Aorta (tissue), 5 donors: Measurements from ENCODE around the gene EDEM2. TPM values are rescaled to one million over a fixed set of nuclear protein-coding genes. Genes with fewer than 3 reads are reported as not detected.
"Not testable (repeated sequence)": the region's sequence is repeated elsewhere in the genome, so short reads cannot be mapped to it uniquely, and the experiment has no call there.

Experiments used
- ATAC-seq: fragments of 200-7000 bp; cut with Tn5 transposase; one replicate; pipeline ENCODE4 v1.9.1; 2022; ENCODE audit warnings: moderate library complexity; ENCODE audit not compliant: low FRiP score
- DNase-seq, 2 donors: peaks; one replicate each; pipeline ENCODE4 v3.0.0-alpha.2; 2020
- H3K27ac ChIP-seq, 2 donors: one replicate each; pipeline ENCODE4 v1.5.1; 2013; ENCODE audit warnings: low read length in 2 of 2, mild to moderate bottlenecking in 2 of 2, moderate library complexity in 2 of 2, control low read depth in 1 of 2, inconsistent platforms in 1 of 2, low read depth in 1 of 2
- H3K27me3 ChIP-seq, 2 donors: one replicate each; pipeline ENCODE4 v1.6.1; 2013; ENCODE audit warnings: control low read depth in 1 of 2, low read length in 1 of 2, mild to moderate bottlenecking in 1 of 2, moderate library complexity in 1 of 2; ENCODE audit not compliant: insufficient read depth in 2 of 2, control insufficient read depth in 1 of 2
- H3K36me3 ChIP-seq, 2 donors: one replicate each; pipeline ENCODE4 v1.6.1; 2013; ENCODE audit warnings: control low read depth in 1 of 2, low read length in 1 of 2, mild to moderate bottlenecking in 1 of 2; ENCODE audit not compliant: insufficient read depth in 2 of 2, control insufficient read depth in 1 of 2
- H3K4me1 ChIP-seq, 2 donors: one replicate each; pipeline ENCODE4 v1.6.1; 2013; ENCODE audit warnings: low read length in 2 of 2, control low read depth in 1 of 2, mild to moderate bottlenecking in 1 of 2, moderate library complexity in 1 of 2; ENCODE audit not compliant: insufficient read depth in 2 of 2, control insufficient read depth in 1 of 2
- H3K4me3 ChIP-seq, 2 donors: one replicate each; pipeline ENCODE4 v1.5.1; 2013; ENCODE audit warnings: low read length in 2 of 2, control low read depth in 1 of 2, mild to moderate bottlenecking in 1 of 2
- H3K9me3 ChIP-seq: one replicate; pipeline ENCODE4 v1.6.1; 2013; ENCODE audit warnings: mild to moderate bottlenecking, low read length; ENCODE audit not compliant: control insufficient read depth
- WGBS, 2 donors: extraction: QIAGEN DNeasy Blood & Tissue Kit; methylation state at CpG; one replicate each; pipeline ENCODE4 v1.1.7; 2013; 5-methylcytosine and 5-hydroxymethylcytosine counted together
- intact Hi-C, 2 donors: fragments of 100-400 bp; cut with DNase I; formaldehyde crosslinking; loops; one replicate each; pipeline versions ENCODE4 v1.14.2 to v1.15.0; 2022
- polyA plus RNA-seq, 2 donors: library from polyadenylated mRNA; stranded (reverse); fragments of 200-250 nt; gene quantifications; one replicate each; pipeline ENCODE4 v1.2.3, GENCODE V29; 2013
- total RNA-seq, 2 donors: library from RNA; stranded (reverse); fragmentation: NEBNext Ultra II Directional; extraction: Animal tissue kit (Norgen Biotek cat#: 25700); gene quantifications; one replicate each; pipeline ENCODE4 v1.2.1, GENCODE V29; 2021
- donor health status: healthy with polysubstance abuse.
- donor health status: Bipolar disorder and iron deficiency.
- donor health status: DM: no; HTN: no; CAD: no.
- donor health status: DM: no; HTN: no; CAD: no.
- donor health status: DM: yes; HTN: yes; CAD: no.

EDEM2 gene
- total and polyA plus RNA-seq, 4 donors = 11.0 to 32.1 (median 22.5) TPM

DNA sequence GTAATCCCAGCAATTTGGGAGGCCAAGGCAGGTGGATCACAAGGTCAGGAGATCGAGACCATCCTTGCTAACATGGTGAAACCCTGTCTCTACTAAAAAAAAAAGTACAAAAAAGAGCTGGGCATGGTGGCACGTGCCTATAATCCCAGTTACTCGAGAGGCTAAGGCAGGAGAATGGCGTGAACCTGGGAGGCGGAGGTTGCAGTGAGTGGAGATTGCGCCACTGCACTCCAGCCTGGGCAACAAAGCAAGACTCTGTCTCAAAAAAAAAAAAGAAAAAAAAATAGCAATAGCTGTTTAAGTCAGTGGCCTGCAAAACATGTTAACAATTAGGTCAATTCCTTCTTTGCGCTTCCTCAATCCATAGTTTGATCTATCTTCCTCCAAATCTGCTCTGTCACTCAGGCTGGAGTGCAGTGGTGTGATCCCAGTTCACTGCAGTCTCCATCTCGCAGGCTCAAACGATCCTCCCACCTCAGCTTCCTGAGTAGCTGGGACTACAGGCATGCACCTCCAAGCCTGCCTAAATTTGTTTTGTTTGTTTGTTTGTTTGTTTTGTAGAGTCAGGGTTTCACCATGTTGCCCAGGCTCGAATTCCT, 39.7 kb upstream of the EDEM2 start:
- intact Hi-C loops, H3K27ac ChIP-seq, H3K36me3 ChIP-seq, H3K4me3 ChIP-seq, H3K27me3 ChIP-seq, DNase-seq, H3K9me3 ChIP-seq, H3K4me1 ChIP-seq, ATAC-seq: not testable (repeated sequence)
- WGBS, 2 donors = 89 to 92% methylated on average over 10 of the region's 10 CpGs

DNA sequence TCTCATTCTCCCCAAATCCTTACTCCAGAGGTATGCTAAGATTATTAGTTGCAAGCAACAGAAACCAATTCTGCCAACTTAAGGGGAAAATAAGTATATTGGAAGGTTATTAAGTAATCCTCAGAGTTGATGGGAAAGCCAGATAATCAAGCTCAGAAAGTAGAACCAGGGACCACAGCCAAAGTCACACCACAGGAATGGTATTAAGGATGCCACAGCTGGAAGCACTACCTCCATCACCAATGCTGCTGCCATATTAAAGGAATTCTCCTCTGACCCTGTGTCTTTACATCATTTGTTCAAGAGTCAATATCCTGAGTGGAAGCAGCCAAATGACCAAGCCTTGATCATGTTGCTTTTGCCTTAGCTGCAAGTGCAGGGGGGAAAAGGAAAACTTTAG, 34.6 kb upstream of the EDEM2 start:
- peaks cover 0 to 3% of the 10 kb centered on the region in 2 donors for H3K36me3 ChIP-seq
- no peak for DNase-seq
- H3K27ac ChIP-seq = no peak overlapping the region
- H3K9me3 ChIP-seq = no peaks in the 10 kb centered on the region
- ATAC-seq = no peak
- intact Hi-C loops = no loop called here
- no peak overlapping the region for H3K4me3 ChIP-seq
- H3K4me1 ChIP-seq = no peaks in the 10 kb centered on the region
- H3K27me3 ChIP-seq = no peaks in the 10 kb centered on the region

DNA sequence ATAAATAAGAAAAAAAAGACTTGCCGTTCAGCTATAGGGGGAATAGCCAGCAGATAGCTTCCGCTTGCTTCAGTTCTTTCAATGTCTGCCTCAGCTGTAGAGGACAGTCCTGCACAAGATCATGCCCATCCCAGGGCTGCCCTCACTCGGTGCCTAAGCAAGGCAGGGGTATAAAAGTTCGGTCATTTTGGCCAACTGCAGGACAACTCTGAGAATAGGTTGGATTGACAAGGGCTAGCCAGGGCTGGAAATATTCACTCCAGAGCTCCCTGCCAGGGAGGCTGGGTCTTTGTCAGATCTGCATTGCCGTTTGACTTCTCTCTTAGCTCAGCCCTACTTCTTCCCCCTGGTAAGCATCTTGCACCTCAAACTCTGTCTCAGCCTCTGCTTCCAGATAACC, 33.1 kb upstream of the EDEM2 start:
- intact Hi-C loops = no loop called here
- H3K4me3 ChIP-seq = no peak overlapping the region

DNA sequence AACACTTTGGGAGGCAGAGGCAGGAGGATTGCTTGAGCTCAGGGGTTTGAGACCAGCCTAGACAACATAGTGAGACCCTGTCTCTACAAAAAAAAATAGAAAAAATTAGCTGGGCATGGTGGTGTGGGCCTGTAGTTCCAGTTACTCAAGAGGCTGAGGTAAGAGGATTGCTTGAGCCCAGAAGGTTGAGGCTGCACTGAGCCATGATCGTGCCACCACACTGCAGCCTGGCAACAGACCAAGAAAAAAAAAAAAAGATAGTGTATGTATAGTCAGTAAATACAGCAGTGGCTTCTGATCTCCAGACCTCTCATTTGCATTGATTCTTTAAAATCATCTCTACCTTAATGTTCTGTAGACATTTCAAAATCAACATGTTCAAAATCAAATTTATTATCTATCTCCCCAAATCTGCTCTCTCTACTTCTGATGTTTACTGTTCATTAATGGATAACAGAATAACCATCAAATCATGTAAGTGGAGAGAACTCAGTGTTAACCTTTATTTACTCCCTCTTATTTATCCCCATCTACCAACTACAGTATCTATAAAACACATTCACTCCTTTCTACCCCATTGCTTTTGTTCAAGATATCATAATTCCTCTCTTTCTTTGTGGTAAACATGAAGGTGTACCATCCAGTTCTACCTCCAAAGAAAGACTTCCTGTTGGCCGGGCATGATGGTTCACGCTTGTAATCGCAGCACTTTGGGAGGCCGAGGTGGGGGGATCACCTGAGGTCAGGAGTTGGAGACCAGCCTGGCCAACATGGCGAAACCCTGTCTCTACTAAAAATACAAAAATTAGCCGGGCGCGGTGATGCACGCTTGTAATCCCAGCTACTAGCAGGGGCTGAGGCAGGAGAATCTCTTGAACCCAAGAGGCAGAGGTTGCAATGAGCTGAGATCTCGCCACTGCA, 32.4 kb upstream of the EDEM2 start:
- Histone ChIP-seq H3K27ac (no peak overlapping the region), H3K27me3 (no peaks in the 10 kb centered on the region), H3K4me1 (no peaks in the 10 kb centered on the region), H3K4me3 (no peak overlapping the region), H3K9me3 (no peaks in the 10 kb centered on the region), H3K36me3 (peaks cover 0 to 3% of the 10 kb centered on the region in 2 donors)
- ATAC-seq = no peak
- DNase-seq = no peak
- WGBS, 2 donors = 93 to 95% methylated on average over 11 of the region's 11 CpGs
- intact Hi-C loops = no loop called here

More for the DNA sequence above, 33.1 kb upstream of the EDEM2 start:
- 87 to 90% methylated on average over 5 of the region's 5 CpGs for WGBS, 2 donors
- DNase-seq = no peak
- Histone ChIP-seq H3K27ac (no peak overlapping the region), H3K27me3 (no peaks in the 10 kb centered on the region), H3K9me3 (no peaks in the 10 kb centered on the region), H3K4me1 (no peaks in the 10 kb centered on the region), H3K36me3 (peaks cover 0 to 3% of the 10 kb centered on the region in 2 donors)
- ATAC-seq = no peak

DNA sequence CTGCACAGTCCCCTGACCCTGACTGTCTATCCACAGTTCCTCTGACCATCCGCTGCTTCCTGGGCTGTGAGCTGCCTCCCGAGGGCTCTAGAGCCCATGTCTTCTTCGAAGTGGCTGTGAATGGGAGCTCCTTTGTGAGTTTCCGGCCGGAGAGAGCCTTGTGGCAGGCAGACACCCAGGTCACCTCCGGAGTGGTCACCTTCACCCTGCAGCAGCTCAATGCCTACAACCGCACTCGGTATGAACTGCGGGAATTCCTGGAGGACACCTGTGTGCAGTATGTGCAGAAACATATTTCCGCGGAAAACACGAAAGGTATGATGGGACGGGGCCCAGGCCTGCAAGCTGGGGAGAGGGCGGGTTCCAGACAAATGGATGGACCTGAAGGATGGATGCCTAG, 29.0 kb upstream of the EDEM2 start:
- intact Hi-C loops = no loop called here
- Histone ChIP-seq H3K36me3 (peaks cover 0 to 1% of the 10 kb centered on the region in 2 donors), H3K27ac (no peak overlapping the region), H3K27me3 (no peaks in the 10 kb centered on the region), H3K4me1 (no peaks in the 10 kb centered on the region), H3K9me3 (no peaks in the 10 kb centered on the region), H3K4me3 (no peak overlapping the region)
- WGBS, 2 donors = 96% methylated on average over 14 of the region's 14 CpGs
- ATAC-seq (no peak), DNase-seq (no peak)

DNA sequence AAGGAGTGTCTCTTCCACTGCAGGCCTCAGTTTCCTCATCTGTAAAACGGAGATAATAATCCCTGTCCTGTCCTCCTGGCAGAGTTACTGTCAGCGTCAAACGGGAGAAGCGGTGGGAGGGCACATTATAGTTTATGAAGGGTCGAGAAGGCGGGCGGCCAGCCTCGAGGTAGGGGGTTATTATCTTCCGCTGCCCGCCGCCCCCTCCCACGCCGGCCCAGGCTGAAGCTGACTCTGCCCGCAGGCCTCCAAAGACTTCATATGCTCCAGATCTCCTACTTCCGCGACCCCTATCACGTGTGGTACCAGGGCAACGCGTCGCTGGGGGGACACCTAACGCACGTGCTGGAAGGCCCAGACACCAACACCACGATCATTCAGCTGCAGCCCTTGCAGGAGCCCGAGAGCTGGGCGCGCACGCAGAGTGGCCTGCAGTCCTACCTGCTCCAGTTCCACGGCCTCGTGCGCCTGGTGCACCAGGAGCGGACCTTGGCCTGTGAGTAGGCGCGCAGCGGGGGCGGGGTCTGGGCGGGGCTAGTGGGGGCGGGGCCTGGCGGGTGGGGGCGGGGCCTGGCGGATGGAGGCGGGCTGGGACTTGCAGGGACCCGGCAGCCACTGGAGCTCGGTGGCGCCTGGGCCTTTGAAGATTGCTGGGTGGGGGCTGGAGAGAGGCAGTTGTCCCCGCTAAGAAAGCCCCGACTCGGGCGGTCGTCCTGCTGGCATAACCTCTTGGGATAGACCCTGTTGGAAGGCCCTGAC, 27.5 kb upstream of the EDEM2 start:
- no peaks in the 10 kb centered on the region for H3K9me3 ChIP-seq
- WGBS, 2 donors = 49 to 51% methylated on average over 40 to 49 of the region's 49 CpGs
- no peaks in the 10 kb centered on the region for H3K4me1 ChIP-seq
- no peaks in the 10 kb centered on the region for H3K27me3 ChIP-seq
- H3K27ac ChIP-seq = no peak overlapping the region
- H3K4me3 ChIP-seq = no peak overlapping the region
- H3K36me3 ChIP-seq = no peaks in the 10 kb centered on the region
- intact Hi-C loops = no loop called here
- DNase-seq = peak in 1 of 2 donors; percentile 80
- no peak for ATAC-seq

DNA sequence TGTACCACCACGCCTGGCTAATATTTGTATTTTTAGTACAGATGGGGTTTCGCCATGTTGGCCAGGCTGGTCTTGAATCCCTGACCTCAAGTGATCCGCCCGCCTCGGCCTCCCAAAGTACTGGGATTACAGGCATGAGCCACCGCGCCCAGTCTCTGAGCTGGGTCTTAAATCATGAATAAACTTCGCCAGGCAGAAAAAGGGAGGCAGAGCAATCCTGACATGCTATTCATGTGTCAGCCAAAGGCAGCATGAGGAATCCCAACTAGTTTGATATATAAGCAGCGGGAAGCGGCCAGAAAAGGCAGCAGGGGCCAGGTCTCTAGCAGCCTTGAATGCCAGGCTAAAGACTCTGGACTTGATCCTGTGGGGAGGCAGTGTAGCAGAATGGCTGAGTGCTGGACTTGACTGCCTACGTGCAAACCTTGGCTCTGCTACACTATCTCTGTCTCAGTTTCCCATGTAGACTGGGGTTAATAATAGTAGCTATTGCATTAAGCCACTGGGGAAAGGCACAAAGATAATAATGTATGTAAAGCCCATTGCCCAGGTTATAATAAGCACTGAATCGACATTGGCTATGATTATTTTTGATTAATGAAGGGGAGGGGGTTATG, 26.5 kb upstream of the EDEM2 start:
- no peak for ATAC-seq
- 95% methylated on average over 12 of the region's 12 CpGs for WGBS, 2 donors
- Histone ChIP-seq H3K4me1 (no peaks in the 10 kb centered on the region), H3K9me3 (no peaks in the 10 kb centered on the region), H3K27me3 (no peaks in the 10 kb centered on the region), H3K36me3 (no peaks in the 10 kb centered on the region), H3K4me3 (no peak overlapping the region), H3K27ac (no peak overlapping the region)
- intact Hi-C loops = no loop called here
- DNase-seq = no peak

DNA sequence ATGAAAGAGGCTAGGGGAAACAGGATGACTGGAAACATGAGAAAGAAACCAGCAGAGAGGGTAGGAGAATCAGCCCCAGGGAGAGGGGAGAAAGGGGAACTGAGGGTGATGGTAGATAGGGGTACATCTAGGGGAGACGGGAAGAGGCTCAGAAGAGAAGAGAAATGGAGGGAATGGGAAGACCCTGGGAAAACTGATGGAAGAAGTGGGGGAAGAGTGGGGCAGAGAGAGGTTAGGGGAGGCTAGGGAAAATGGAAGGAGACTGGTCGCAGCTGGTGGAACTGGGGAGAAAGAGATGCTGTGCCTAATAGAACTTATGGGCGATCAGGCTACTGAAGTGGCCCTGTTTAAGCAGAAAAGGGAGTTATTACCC, 25.3 kb upstream of the EDEM2 start:
- H3K27me3 ChIP-seq = no peaks in the 10 kb centered on the region
- no peaks in the 10 kb centered on the region for H3K4me1 ChIP-seq
- DNase-seq = no peak
- H3K27ac ChIP-seq = no peak overlapping the region
- intact Hi-C loops = no loop called here
- no peaks in the 10 kb centered on the region for H3K36me3 ChIP-seq
- no peak for ATAC-seq
- peak overlapping the region in 1 of 2 donors; percentile 24 for H3K4me3 ChIP-seq
- H3K9me3 ChIP-seq = no peaks in the 10 kb centered on the region
- WGBS, 2 donors = 90 to 91% methylated on average over 3 of the region's 3 CpGs
